HL-60 (cell line): ENCODE measurements around the gene DPF3.

Experiments
- CTCF ChIP-seq: IDR thresholded peaks from one replicate; pipeline ENCODE4 v1.5.1; 2011; ENCODE audit warnings: low read length, control low read depth, inconsistent platforms; ENCODE audit not compliant: insufficient read depth
- POLR2AphosphoS5 ChIP-seq: IDR thresholded peaks from 2 replicates; pipeline ENCODE4 v1.6.1; 2012; ENCODE audit warnings: low read depth

GRCh38 chr14:72941286-72941985 lies 47.5 kb upstream of the DPF3 start:
- TF ChIP-seq CTCF (no peak), POLR2AphosphoS5 (no peak)
